Endometrial microvascular endothelial cells (primary cell): Measurements from ENCODE around the gene DBF4. TPM values are rescaled to one million over a fixed set of nuclear protein-coding genes. Genes with fewer than 3 reads are reported as not detected.
"Not testable (repeated sequence)": the region's sequence is repeated elsewhere in the genome, so short reads cannot be mapped to it uniquely, and the experiment has no call there.

Experiments
- in situ Hi-C: cut with HindIII; loops from 2 replicates; pipeline ENCODE4 v1.10.0; 2017; ENCODE audit warnings: low sequenced_read_pairs, low pct_unique_long_range_greater_than_20kb; ENCODE audit errors: inconsistent ontology term
- total RNA-seq: library from RNA; depleted of rRNA; stranded (reverse); fragments of >200 nt; gene quantifications from one replicate; pipeline ENCODE4 v1.2.3, GENCODE V29; 2015; ENCODE audit errors: inconsistent ontology term

DBF4 gene
- total RNA-seq, 1 donor from 2014 or later = 40.5 TPM

DNA sequence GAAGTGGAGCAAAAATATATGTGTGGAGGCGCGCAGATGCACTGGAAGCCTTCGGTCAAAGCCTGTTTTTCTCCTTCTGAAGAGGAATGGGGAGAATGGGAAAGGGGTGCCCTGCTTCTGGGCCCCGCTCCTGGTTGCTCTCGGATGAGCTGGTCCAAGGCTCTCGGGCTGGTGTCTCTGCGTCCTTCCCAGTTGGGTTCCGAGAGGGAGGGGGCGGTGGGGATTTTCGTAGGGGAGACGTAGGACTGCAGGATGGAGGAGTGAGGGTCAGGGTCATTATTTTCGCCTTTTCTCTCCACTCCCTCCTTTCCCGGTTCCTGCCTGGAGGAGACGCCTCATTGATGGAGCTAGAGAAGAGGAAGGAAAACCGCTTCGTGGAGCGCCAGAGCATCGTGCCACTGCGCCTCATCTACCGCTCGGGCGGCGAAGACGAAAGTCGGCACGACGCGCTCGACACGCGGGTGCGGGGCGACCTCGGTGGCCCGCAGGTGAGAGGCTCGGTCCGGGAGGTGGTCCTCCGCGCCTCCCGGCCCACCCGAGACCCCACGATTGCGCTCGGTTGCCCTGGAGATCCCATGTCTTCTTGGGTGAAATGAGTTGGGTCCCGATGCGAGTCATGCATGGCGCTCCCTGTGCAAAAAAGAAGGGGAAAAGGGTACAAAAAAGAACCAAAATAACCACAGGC, 58.5 kb downstream of the DBF4 start:
- in situ Hi-C loops = no loop called here

DNA sequence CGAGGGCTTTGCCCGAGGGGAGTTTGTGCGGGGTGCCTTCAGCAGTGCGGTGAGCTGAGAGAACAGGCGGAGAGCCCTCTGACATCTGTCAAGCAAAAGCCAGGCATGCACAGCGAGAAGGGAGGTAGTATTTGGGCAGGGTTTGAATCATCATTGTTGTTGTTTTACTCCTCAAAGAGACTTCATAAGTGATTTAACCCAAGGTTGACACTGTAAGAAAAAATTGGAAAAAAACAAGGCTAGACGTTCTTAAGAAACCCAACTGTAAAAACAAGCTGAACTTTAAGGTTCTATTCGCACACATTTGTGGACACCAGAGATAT, 59.1 kb downstream of the DBF4 start:
- in situ Hi-C loops = no loop called here

DNA sequence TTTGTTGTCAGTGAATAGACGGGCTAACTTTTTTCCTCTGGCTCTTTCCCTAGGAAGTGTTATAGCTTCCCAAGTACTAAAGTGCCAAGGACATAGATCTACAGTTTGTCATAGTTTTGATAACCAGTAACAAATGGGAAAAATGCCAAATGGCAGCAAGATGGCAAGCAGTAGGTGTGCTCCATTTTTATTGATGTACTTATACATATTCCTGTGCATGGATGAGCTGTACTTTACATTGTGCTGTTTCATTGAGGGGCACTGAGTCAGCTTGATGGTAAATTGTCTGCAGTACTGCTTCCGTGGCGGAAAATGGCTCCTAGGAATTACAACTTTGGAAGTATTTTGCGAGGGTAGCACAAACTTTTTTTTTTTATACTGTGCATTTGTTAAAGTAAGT, 64.8 kb downstream of the DBF4 start:
- in situ Hi-C loops = no loop called here

DNA sequence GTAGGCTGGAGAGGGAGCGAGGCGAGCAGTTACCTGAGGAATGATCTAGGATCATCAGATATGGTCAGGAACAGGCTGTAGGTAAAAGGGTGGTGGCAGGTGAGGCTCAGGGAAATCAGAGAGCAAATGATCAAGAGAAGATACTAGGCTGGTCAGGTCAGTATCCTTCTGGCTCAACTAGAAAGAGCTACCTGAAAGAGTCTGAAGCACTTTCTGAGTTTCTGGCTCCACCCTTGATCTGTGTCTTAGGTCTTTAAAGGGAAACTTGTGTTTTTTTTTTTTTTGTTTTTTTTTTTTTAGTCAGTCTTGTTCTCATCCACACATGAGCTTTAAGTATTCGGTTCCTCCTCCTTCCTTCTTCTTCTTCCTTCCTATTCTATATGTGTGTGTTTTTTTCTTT, 68.3 kb downstream of the DBF4 start:
- in situ Hi-C loops = no loop called here

DNA sequence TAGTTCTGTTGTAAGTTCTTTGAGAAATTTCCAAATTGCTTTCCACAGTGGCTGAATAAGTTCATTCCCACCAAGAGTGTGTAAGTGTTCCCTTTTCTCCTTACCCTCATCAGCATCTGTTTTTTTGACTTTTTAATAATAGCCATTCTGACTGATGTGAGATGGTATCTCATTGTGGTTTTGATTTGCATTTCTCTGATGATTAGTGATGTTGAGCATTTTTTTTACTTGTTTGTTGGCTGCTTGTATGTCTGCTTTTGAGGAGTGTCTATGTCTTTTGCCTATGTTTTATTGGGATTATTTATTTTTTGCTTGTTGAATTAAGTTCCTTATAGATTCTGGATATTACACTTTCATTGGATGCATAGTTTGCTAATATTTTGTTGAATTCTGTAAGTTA, 69.6 kb downstream of the DBF4 start:
- in situ Hi-C loops = not testable (repeated sequence)

DNA sequence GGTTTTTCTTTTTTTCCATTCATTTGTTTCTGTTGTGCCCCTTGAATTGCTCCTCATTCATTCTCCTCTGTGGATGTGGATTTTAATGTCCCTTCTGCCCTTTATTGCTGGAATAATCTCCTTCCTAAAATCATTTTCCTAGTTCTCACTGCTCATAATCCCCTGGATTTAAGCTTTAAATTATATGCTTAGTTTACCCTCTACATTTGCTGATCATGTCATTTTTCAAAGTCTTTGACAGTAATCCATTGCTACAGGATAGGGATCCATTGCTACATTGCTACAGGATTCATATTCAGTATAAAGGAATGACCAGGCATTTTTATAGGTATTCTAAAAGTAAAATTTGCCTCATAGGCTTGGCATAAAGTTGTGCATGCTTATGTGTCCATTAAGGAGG, 72.1 kb downstream of the DBF4 start:
- in situ Hi-C loops = no loop called here

Other genes with a start within 250 kb of the DBF4 start
- gene RUNDC3B, start 248.1 kb upstream of the DBF4 start, total RNA-seq = 24.7 TPM
- 31.1 TPM for gene SLC25A40, start 133 bp upstream of the DBF4 start, total RNA-seq
- gene ADAM22, start 57.8 kb downstream of the DBF4 start, total RNA-seq = 0.09 TPM